HT-29 (cell line): Measurements from ENCODE around the gene TANGO6. TPM values are rescaled to one million over a fixed set of nuclear protein-coding genes. Genes with fewer than 3 reads are reported as not detected.

Experiments
- DNase-seq: peaks from one replicate; pipeline ENCODE4 v3.0.0-alpha.2; 2015; ENCODE audit warnings: low spot score
- total RNA-seq: library from RNA; depleted of rRNA; stranded (reverse); fragments of >200 nt; shearing (Covaris generic); gene quantifications from 2 replicates; pipeline ENCODE4 v1.2.3, GENCODE V29; 2014

TANGO6 gene
- total RNA-seq, 1 experiment from 2014 or later: 3.6 TPM

GRCh38 chr16:68960910-68961309, 117.6 kb downstream of the TANGO6 start:
- no peak for DNase-seq

GRCh38 chr16:68961778-68962402, 118.6 kb downstream of the TANGO6 start:
- no peak for DNase-seq

- DNase-seq: no peak
Measured at GRCh38 chr16:68969338-68969737, 126.0 kb downstream of the TANGO6 start.

- no peak for DNase-seq
Measured at GRCh38 chr16:68972013-68972412, 128.7 kb downstream of the TANGO6 start.

- peak; percentile 35 for DNase-seq
Measured at GRCh38 chr16:68972720-68973119, 129.4 kb downstream of the TANGO6 start.

GRCh38 chr16:68973611-68974120, 130.3 kb downstream of the TANGO6 start:
- DNase-seq: no peak

- no peak for DNase-seq
Measured at GRCh38 chr16:68978303-68978954, 135.1 kb downstream of the TANGO6 start.

- DNase-seq: no peak
Measured at GRCh38 chr16:68980695-68981315, 137.5 kb downstream of the TANGO6 start.

- DNase-seq: no peak
Measured at GRCh38 chr16:68981971-68982370, 138.6 kb downstream of the TANGO6 start.

GRCh38 chr16:68984467-68984866, 141.1 kb downstream of the TANGO6 start:
- DNase-seq: no peak

- no peak for DNase-seq
Measured at GRCh38 chr16:68985268-68985667, 141.9 kb downstream of the TANGO6 start.

GRCh38 chr16:68985855-68986254, 142.5 kb downstream of the TANGO6 start:
- no peak for DNase-seq

- DNase-seq: no peak
Measured at GRCh38 chr16:68987734-68988457, 144.6 kb downstream of the TANGO6 start.

- DNase-seq: peak; percentile 29
Measured at GRCh38 chr16:68990172-68990845, 147.0 kb downstream of the TANGO6 start.

- no peak for DNase-seq
Measured at GRCh38 chr16:68991075-68991474, 147.7 kb downstream of the TANGO6 start.

- DNase-seq: peak; percentile 25
Measured at GRCh38 chr16:68992521-68992920, 149.2 kb downstream of the TANGO6 start.

GRCh38 chr16:68993456-68993855, 150.1 kb downstream of the TANGO6 start:
- DNase-seq: peak; percentile 12

- peak; percentile 77 for DNase-seq
Measured at GRCh38 chr16:68993885-68994284, 150.6 kb downstream of the TANGO6 start.

- DNase-seq: no peak
Measured at GRCh38 chr16:68994324-68994723, 151.0 kb downstream of the TANGO6 start.

GRCh38 chr16:68995011-68995504, 151.7 kb downstream of the TANGO6 start:
- DNase-seq: peak; percentile 83

- DNase-seq: no peak
Measured at GRCh38 chr16:68997564-68997963, 154.2 kb downstream of the TANGO6 start.
